Activated T-helper 17 cell treated with anti-CD3 and anti-CD28 coated beads, Interleukin-2, amount 50 U/mL, for 72 hours (primary cell): ENCODE data around the gene TSR3. TPM values are rescaled to one million over a fixed set of nuclear protein-coding genes. Genes with fewer than 3 reads are reported as not detected.

ENCODE experiments used
- ATAC-seq: fragments of 150-1000 bp; cut with Tn5 transposase; replicated peaks from 2 replicates; pipeline ENCODE4 v1.10.0; 2021; ENCODE audit warnings: mild to moderate bottlenecking, moderate library complexity
- H3K27ac Mint-ChIP-seq: one replicate; pipeline ENCODE4 v1.8.0; 2022; ENCODE audit warnings: mixed read lengths
- H3K27me3 Mint-ChIP-seq: one replicate; pipeline ENCODE4 v1.8.0; 2022; ENCODE audit warnings: mixed read lengths
- H3K36me3 Mint-ChIP-seq: one replicate; pipeline ENCODE4 v1.8.0; 2022; ENCODE audit warnings: low read depth, mild to moderate bottlenecking, mixed read lengths
- H3K4me1 Mint-ChIP-seq: one replicate; pipeline ENCODE4 v1.8.0; 2022; ENCODE audit warnings: mixed read lengths
- H3K4me3 Mint-ChIP-seq: one replicate; pipeline ENCODE4 v1.8.0; 2022; ENCODE audit warnings: mild to moderate bottlenecking, mixed read lengths
- H3K9me3 Mint-ChIP-seq: one replicate; pipeline ENCODE4 v1.8.0; 2022; ENCODE audit warnings: mixed read lengths
- total RNA-seq, 2 donors: library from RNA; stranded (reverse); gene quantifications; one replicate each; pipeline ENCODE4 v1.2.3, GENCODE V29; 2022

Gene TSR3
- total RNA-seq, 2 donors from 2014 or later = 36.7 to 64.2 TPM

- Mint-ChIP-seq H3K4me3 (peak overlapping the region; percentile 76), H3K27ac (no peak overlapping the region), H3K9me3 (no peaks in the 10 kb centered on the region), H3K4me1 (peaks cover 10% of the 10 kb centered on the region), H3K27me3 (no peaks in the 10 kb centered on the region), H3K36me3 (peaks cover 18% of the 10 kb centered on the region)
- no peak for ATAC-seq
Observed at GRCh38 chr16:1349951-1350350, 1.7 kb downstream of the TSR3 start.

- ATAC-seq = no peak
- H3K4me3 Mint-ChIP-seq = no peak overlapping the region
- H3K4me1 Mint-ChIP-seq = peaks cover 8% of the 10 kb centered on the region
- H3K27me3 Mint-ChIP-seq = no peaks in the 10 kb centered on the region
- peaks cover 18% of the 10 kb centered on the region for H3K36me3 Mint-ChIP-seq
- H3K9me3 Mint-ChIP-seq = no peaks in the 10 kb centered on the region
- no peak overlapping the region for H3K27ac Mint-ChIP-seq
Observed at GRCh38 chr16:1349351-1349750, 2.3 kb downstream of the TSR3 start.

- Mint-ChIP-seq H3K27me3 (no peaks in the 10 kb centered on the region), H3K4me3 (no peak overlapping the region), H3K4me1 (peaks cover 8% of the 10 kb centered on the region), H3K36me3 (peaks cover 18% of the 10 kb centered on the region), H3K27ac (no peak overlapping the region), H3K9me3 (no peaks in the 10 kb centered on the region)
- no peak for ATAC-seq
Observed at GRCh38 chr16:1348926-1349325, 2.8 kb downstream of the TSR3 start.

- no peaks in the 10 kb centered on the region for H3K9me3 Mint-ChIP-seq
- H3K4me1 Mint-ChIP-seq = peaks cover 5% of the 10 kb centered on the region
- no peak for ATAC-seq
- H3K27me3 Mint-ChIP-seq = no peaks in the 10 kb centered on the region
- no peak overlapping the region for H3K27ac Mint-ChIP-seq
- H3K4me3 Mint-ChIP-seq = no peak overlapping the region
- peaks cover 18% of the 10 kb centered on the region for H3K36me3 Mint-ChIP-seq
Observed at GRCh38 chr16:1348441-1348840, 3.2 kb downstream of the TSR3 start.

GRCh38 chr16:1347962-1348361 is 3.7 kb downstream of the TSR3 start:
- no peak overlapping the region for H3K27ac Mint-ChIP-seq
- H3K9me3 Mint-ChIP-seq = no peaks in the 10 kb centered on the region

GRCh38 chr16:1347286-1347855 is 4.3 kb downstream of the TSR3 start:
- peaks cover 13% of the 10 kb centered on the region for H3K36me3 Mint-ChIP-seq
- ATAC-seq = no peak
- H3K4me3 Mint-ChIP-seq = no peak overlapping the region
- H3K4me1 Mint-ChIP-seq = peaks cover 7% of the 10 kb centered on the region
- no peaks in the 10 kb centered on the region for H3K27me3 Mint-ChIP-seq
- H3K27ac Mint-ChIP-seq = no peak overlapping the region
- H3K9me3 Mint-ChIP-seq = no peaks in the 10 kb centered on the region

More at GRCh38 chr16:1347962-1348361, 3.7 kb downstream of the TSR3 start:
- Mint-ChIP-seq H3K27me3 (no peaks in the 10 kb centered on the region), H3K36me3 (peaks cover 18% of the 10 kb centered on the region), H3K4me1 (peaks cover 5% of the 10 kb centered on the region), H3K4me3 (no peak overlapping the region)
- ATAC-seq = no peak

- Mint-ChIP-seq H3K4me1 (peaks cover 7% of the 10 kb centered on the region), H3K36me3 (peaks cover 11% of the 10 kb centered on the region), H3K4me3 (no peak overlapping the region), H3K27ac (no peak overlapping the region), H3K27me3 (no peaks in the 10 kb centered on the region), H3K9me3 (no peaks in the 10 kb centered on the region)
- no peak for ATAC-seq
Observed at GRCh38 chr16:1346422-1347285, 5.0 kb downstream of the TSR3 start.

- no peak for ATAC-seq
- peaks cover 7% of the 10 kb centered on the region for H3K4me1 Mint-ChIP-seq
- H3K36me3 Mint-ChIP-seq = peaks cover 11% of the 10 kb centered on the region
- H3K27ac Mint-ChIP-seq = no peak overlapping the region
- H3K9me3 Mint-ChIP-seq = no peaks in the 10 kb centered on the region
- no peaks in the 10 kb centered on the region for H3K27me3 Mint-ChIP-seq
- no peak overlapping the region for H3K4me3 Mint-ChIP-seq
Observed at GRCh38 chr16:1345651-1346421, 5.8 kb downstream of the TSR3 start.

- H3K27ac Mint-ChIP-seq = no peak overlapping the region
- H3K27me3 Mint-ChIP-seq = no peaks in the 10 kb centered on the region
- H3K4me3 Mint-ChIP-seq = no peak overlapping the region
- H3K4me1 Mint-ChIP-seq = peaks cover 7% of the 10 kb centered on the region
- ATAC-seq = no peak
- peaks cover 6% of the 10 kb centered on the region for H3K36me3 Mint-ChIP-seq
- H3K9me3 Mint-ChIP-seq = no peaks in the 10 kb centered on the region
Observed at GRCh38 chr16:1345087-1345486, 6.6 kb downstream of the TSR3 start.

- H3K27me3 Mint-ChIP-seq = no peaks in the 10 kb centered on the region
- no peaks in the 10 kb centered on the region for H3K36me3 Mint-ChIP-seq
- no peak for ATAC-seq
- H3K9me3 Mint-ChIP-seq = no peaks in the 10 kb centered on the region
- H3K27ac Mint-ChIP-seq = no peak overlapping the region
- no peak overlapping the region for H3K4me3 Mint-ChIP-seq
- H3K4me1 Mint-ChIP-seq = peaks cover 7% of the 10 kb centered on the region
Observed at GRCh38 chr16:1344499-1344898, 7.2 kb downstream of the TSR3 start.

- no peaks in the 10 kb centered on the region for H3K27me3 Mint-ChIP-seq
- no peaks in the 10 kb centered on the region for H3K36me3 Mint-ChIP-seq
- no peaks in the 10 kb centered on the region for H3K9me3 Mint-ChIP-seq
- H3K4me3 Mint-ChIP-seq = peak overlapping the region; percentile 73
- peaks cover 7% of the 10 kb centered on the region for H3K4me1 Mint-ChIP-seq
- no peak for ATAC-seq
- H3K27ac Mint-ChIP-seq = peak overlapping the region; percentile 49
Observed at GRCh38 chr16:1343428-1344242, 8.0 kb downstream of the TSR3 start.

GRCh38 chr16:1342526-1343427 is 8.9 kb downstream of the TSR3 start:
- peak overlapping the region; percentile 73 for H3K4me3 Mint-ChIP-seq
- peak overlapping the region; percentile 49 for H3K27ac Mint-ChIP-seq
- H3K4me1 Mint-ChIP-seq = peaks cover 7% of the 10 kb centered on the region
- no peaks in the 10 kb centered on the region for H3K36me3 Mint-ChIP-seq
- ATAC-seq = peak; percentile 95
- H3K27me3 Mint-ChIP-seq = no peaks in the 10 kb centered on the region
- no peaks in the 10 kb centered on the region for H3K9me3 Mint-ChIP-seq
